ENCODE data around the gene LDLRAD3.
"Not testable (repeated sequence)": the region's sequence is repeated elsewhere in the genome, so short reads cannot be mapped to it uniquely, and the experiment has no call there.

The LDLRAD3 gene, protein sequence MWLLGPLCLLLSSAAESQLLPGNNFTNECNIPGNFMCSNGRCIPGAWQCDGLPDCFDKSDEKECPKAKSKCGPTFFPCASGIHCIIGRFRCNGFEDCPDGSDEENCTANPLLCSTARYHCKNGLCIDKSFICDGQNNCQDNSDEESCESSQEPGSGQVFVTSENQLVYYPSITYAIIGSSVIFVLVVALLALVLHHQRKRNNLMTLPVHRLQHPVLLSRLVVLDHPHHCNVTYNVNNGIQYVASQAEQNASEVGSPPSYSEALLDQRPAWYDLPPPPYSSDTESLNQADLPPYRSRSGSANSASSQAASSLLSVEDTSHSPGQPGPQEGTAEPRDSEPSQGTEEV

GRCh38 chr11:35943713-35944502, at the start of gene LDLRAD3:
LDLRAD3 (plus strand) TSS chr11:35944062; CDS start chr11:35944099, 37 bp downstream.
- DNase-seq (ENCODE audit: low read depth), result peak; percentile 80

DNA sequence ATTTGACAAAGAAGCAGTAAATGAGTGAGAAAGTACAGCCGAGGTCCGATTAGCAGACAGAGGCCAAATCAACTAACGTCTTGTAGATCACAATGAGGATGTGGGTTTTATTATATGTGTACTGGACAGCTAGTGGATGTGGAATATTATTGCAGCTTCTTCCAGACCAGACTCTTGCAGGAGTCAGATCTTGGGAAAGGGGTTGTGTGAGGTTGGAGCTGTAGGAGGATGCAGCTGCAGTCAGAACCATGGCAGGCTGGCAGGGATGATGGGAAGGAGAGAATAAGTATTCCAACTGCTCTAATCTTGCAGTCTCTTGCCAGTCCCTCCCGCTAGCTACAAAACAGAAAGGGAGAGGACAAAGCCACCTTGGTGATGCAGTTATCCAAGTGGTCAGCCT, 46.8 kb upstream of the LDLRAD3 start:
- DNase-seq (ENCODE audit: low read depth), result no peak

GRCh38 chr11:35902961-35903360, 40.9 kb upstream of the LDLRAD3 start:
- DNase-seq (ENCODE audit: low read depth), result no peak

DNA sequence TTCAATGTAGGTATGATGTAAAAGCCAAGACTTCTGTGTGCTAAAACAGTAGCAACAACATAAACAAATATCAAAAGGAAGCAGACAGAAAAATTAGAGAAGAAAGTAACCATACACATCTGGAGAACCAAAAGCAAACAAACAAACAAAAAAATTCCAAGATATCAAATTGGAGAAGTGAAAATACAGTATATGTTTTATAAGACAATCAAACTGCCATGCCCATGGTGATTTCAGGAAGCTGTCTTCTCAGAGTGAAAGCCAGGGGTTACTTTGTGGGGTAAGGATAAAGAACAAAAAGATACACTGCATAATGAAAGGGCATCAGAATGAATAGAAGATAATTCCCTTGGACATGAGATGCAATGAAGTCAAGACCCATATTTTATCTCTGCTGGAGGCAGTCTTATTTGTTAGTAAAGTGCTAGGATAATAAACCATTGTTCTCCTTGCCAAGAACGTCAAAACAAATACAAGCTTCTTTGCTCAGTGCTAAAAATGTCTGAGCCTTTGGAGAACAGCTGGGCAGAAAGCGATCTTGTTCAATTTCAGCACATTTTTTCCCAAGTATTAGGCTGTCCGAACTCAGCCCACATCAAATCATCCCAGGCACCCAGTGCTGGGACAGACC, 38.1 kb upstream of the LDLRAD3 start:
- no peak for DNase-seq (ENCODE audit: low read depth)

DNA sequence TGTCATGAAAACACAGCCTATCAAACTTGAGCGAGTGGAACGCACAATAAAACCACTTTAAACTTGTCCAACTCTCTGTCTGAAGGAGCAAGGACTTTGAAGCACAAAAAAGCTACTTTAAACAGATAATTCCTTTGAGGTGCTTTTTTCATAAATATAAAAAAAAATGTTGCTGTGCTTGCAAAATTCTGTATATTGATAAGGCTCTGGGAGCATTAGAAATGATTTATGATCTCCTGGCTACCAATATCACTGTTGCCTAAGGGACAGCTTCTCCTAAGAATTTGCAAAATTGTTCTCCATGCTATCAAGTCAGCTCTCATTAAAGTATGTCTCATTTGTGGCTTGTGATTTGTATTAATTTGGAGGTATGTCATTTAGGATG, 37.6 kb upstream of the LDLRAD3 start:
- DNase-seq (ENCODE audit: low read depth), result no peak

- no peak for DNase-seq (ENCODE audit: low read depth)
Observed at GRCh38 chr11:35906681-35907080, 37.2 kb upstream of the LDLRAD3 start.

GRCh38 chr11:35907648-35908431, 36.0 kb upstream of the LDLRAD3 start:
- DNase-seq (ENCODE audit: low read depth), result peak; percentile 92

DNA sequence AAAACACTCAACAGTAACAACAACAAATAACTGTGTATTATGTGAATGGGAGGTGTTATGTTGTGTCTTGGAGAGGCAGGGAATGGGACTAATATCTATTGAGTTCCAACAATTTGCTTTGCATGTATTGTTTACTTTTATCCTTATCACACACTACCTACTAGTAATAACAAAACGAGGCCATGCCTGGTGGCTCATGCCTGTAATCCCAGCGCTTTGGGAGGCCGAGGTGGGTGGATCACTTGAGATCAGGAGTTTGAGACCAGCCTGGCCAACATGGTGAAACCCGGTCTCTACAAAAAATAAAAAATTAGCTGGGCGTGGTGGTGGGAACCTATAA, 35.5 kb upstream of the LDLRAD3 start:
- not testable (repeated sequence) for DNase-seq (ENCODE audit: low read depth)

DNA sequence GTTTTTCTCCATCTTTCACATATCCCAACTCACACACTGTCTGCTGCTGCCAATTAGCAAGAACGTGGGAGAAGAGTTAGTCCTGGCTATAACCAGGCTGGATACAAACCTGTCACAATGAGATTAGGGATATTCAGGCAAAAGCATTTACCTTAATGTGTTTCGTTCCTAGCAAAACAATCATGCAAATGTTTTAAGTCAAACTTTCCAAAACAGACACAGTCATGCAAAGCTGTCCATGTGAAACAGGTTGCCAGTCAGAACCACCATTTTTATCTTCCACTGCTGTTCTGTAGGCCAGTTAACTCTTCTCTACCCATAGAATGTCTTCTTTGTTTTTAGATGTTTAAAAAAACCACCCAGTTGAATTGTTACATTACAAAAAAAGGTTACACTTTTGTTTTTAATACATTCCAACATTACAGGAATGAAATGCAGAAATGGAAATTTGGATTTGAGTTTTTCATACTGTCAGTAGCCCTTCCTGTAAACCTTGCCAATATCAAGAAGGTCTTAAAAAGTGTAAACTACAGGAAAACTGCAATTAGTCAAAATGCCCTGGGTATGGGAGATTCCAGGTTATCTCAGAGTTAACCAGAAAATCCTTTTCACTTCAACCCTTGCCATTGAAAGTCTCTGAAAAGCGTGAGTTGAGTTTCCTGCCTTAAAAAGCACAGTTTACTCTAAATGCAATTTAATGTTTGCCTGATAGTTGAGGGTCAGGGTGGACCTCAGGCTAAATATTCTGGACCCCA, 34.2 kb upstream of the LDLRAD3 start:
- DNase-seq (ENCODE audit: low read depth), result no peak

GRCh38 chr11:35911013-35911412, 32.8 kb upstream of the LDLRAD3 start:
- DNase-seq (ENCODE audit: low read depth), result peak; percentile 69

DNA sequence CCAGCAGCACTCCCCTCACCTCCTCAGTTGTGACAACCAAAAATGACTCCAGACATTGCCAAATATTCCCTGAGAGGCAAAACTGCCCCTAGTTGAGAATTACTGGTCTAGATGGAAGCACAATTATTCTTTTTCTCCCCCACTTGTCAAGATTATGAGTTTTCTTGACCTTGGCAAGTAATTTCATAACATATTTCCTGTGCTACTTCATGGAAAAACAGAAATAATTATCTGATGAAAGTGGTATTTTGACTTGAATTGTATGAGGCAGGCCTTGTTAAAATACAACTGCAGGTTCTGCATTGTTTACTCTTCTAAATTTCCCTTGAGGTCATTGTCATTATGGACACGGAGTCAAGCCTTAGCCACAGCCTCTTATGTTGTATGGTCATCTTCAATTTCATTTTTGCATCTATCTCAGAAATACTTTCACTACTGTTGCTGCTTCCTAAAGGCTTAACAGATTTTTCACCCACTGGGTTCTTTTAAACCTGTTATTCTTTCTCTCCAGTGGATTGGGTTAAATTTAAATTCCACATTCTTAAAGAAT, 32.2 kb upstream of the LDLRAD3 start:
- DNase-seq (ENCODE audit: low read depth), result peak; percentile 83

DNA sequence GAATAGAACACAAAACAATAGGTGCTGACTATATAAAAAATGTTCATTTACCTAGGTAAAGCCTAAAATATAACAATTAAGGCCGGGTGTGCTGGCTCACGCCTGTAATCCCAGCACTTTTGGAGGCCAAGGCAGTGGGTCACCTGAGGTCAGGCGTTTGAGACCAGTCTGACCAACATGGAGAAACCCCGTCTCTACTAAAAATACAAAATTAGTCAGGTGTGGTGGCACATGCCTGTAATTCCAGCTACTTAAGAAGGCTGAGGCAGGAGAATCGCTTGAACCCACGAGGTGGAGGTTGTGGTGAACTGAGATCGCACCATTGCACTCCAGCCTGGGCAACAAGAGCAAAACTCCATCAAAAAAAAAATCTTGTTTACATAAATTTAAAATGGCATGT, 31.4 kb upstream of the LDLRAD3 start:
- not testable (repeated sequence) for DNase-seq (ENCODE audit: low read depth)

DNA sequence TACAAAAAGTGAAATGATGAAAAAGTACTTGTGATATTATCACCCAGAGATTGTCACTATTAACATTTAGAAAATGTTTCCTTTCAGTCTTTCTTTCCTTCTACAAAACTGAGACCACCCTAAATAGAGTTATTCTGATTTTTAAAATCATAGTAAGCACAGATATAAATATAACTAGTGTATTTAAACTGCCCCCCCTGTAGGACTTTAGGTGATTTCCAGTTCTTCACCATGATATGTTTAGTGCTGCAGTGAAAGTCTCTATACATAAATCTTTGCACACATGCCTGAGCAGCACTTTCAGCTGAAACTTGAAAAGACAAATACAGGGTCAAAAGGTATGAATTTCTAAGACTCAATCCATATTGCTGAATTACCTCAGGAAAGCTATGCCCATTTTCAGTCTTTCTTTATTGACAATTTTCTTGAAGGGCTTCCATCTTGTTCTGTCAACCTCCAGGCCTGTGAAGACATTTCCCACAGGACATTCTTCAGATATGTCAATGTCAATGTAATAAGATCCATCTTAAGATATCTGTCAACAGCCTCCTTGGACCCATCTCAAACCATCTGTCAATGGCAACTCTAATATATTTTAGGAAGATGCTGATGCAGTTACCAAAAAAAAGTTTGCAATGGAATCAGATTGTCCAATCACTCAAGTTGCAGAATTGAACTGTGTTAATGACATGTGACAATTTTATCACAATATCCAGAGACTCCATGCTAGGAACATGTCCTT, 30.8 kb upstream of the LDLRAD3 start:
- no peak for DNase-seq (ENCODE audit: low read depth)

DNA sequence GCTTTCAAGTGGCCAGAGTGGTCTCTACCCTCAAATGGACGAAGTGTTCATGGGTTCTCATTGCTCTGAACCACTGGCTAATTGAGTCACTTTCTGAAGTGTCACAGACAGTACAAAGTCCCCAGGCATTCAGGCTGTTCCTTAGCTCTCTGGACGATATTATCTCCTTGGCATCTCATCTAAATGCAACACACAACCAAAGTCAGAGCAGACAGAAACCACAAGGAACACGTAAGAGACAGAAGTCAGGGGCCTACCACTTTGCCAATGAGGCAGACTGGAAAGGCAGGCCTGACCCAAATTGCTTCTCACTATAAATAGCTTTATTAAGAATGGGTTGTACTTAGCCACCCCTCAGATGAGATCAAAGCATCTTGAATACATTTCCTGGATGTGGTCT, 29.0 kb upstream of the LDLRAD3 start:
- no peak for DNase-seq (ENCODE audit: low read depth)

GRCh38 chr11:35916270-35916669, 27.6 kb upstream of the LDLRAD3 start:
- DNase-seq (ENCODE audit: low read depth), result no peak

GRCh38 chr11:35917676-35918075, 26.2 kb upstream of the LDLRAD3 start:
- no peak for DNase-seq (ENCODE audit: low read depth)

- DNase-seq (ENCODE audit: low read depth), result no peak
Observed at GRCh38 chr11:35918716-35919115, 25.1 kb upstream of the LDLRAD3 start.

DNA sequence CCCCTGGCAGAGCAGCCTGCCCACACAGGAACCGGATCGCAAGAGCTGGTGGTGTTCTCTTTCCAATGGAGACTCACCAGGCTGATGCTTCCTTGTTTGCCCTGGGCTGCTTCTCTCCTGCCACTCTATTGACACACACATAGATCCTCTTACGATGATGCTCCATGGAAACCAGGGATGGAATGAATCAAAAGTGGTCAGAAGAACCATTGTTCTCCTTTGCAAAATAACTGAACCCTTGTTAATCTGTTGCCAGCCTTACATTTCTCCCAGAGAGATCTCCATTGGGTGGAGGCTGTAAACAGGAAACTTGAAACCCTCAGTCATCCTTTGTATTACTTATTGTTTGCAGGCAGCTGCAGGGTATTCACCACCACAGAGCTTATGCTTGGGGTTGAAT, 24.6 kb upstream of the LDLRAD3 start:
- DNase-seq (ENCODE audit: low read depth), result no peak

GRCh38 chr11:35923452-35923851, 20.4 kb upstream of the LDLRAD3 start:
- DNase-seq (ENCODE audit: low read depth), result no peak

GRCh38 chr11:35924811-35925210, 19.1 kb upstream of the LDLRAD3 start:
- no peak for DNase-seq (ENCODE audit: low read depth)

DNA sequence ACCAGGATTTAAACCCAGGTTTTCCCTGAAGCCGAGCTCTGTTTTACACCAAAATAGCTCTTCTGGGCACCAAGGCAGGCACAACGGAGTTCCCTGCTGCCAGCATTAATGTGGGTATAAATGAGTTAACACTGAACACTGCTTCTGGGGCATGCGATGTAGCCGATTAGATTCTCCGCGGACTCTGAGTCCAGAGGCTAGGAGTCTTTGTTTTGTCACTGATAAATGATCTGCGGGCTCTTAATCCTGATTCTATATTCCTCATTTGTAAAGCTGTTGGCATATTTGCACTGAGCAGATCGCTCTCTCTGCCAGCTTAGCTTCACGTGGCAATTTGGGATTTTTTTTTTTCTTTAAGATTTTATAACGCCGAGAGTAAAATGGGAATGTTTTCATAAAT, 16.8 kb upstream of the LDLRAD3 start:
- DNase-seq (ENCODE audit: low read depth), result no peak
